NB4 (cell line): Measurements from ENCODE around the gene GFY.

Experiments
- POLR2A ChIP-seq: IDR thresholded peaks from 2 replicates; pipeline ENCODE4 v1.6.1; 2011; ENCODE audit warnings: mild to moderate bottlenecking; ENCODE audit not compliant: insufficient read length; ENCODE audit errors: extremely low read depth
- TF ChIP-seq, protein P1 (sequence below): IDR thresholded peaks from one replicate; pipeline ENCODE4 v1.5.1; 2012; ENCODE audit warnings: low read depth, low read length

DNA sequence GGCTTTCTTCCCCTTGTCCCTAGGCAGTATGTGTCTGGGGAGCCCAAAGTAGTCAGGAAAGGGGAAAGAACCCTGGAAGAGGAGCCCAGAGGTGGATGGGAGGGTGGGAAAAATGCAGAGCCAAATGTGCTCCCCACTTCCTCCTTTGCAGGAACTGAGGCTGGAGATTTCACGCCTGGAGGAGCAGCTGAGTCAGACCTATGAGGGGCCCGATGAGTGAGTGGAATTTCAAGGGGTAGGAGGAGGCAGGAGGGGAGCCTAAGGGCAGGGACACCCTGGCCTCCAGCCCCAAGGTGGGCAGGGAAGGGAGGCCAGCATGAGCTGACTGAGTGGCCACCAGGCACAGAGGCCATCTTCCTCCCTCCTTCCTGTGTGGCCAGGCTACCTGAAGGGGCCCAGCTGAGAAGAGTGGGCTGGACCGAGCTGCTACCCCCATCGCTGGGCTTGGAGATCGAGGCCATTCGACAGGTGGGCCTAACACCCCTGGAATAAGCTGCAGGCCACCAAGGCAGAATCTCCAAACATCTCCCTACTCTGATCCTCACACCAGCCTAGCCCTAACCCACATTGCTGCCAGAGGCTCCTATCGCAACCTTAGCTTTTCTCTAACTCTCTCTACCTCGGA is 16.3 kb upstream of the GFY start:
- TF ChIP-seq, protein P1, sequence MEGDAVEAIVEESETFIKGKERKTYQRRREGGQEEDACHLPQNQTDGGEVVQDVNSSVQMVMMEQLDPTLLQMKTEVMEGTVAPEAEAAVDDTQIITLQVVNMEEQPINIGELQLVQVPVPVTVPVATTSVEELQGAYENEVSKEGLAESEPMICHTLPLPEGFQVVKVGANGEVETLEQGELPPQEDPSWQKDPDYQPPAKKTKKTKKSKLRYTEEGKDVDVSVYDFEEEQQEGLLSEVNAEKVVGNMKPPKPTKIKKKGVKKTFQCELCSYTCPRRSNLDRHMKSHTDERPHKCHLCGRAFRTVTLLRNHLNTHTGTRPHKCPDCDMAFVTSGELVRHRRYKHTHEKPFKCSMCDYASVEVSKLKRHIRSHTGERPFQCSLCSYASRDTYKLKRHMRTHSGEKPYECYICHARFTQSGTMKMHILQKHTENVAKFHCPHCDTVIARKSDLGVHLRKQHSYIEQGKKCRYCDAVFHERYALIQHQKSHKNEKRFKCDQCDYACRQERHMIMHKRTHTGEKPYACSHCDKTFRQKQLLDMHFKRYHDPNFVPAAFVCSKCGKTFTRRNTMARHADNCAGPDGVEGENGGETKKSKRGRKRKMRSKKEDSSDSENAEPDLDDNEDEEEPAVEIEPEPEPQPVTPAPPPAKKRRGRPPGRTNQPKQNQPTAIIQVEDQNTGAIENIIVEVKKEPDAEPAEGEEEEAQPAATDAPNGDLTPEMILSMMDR: no peak
- TF ChIP-seq POLR2A: no peak
